Measurements from ENCODE around the gene HELT.
"Not testable (repeated sequence)": the region's sequence is repeated elsewhere in the genome, so short reads cannot be mapped to it uniquely, and the experiment has no call there.

Gene HELT

DNA sequence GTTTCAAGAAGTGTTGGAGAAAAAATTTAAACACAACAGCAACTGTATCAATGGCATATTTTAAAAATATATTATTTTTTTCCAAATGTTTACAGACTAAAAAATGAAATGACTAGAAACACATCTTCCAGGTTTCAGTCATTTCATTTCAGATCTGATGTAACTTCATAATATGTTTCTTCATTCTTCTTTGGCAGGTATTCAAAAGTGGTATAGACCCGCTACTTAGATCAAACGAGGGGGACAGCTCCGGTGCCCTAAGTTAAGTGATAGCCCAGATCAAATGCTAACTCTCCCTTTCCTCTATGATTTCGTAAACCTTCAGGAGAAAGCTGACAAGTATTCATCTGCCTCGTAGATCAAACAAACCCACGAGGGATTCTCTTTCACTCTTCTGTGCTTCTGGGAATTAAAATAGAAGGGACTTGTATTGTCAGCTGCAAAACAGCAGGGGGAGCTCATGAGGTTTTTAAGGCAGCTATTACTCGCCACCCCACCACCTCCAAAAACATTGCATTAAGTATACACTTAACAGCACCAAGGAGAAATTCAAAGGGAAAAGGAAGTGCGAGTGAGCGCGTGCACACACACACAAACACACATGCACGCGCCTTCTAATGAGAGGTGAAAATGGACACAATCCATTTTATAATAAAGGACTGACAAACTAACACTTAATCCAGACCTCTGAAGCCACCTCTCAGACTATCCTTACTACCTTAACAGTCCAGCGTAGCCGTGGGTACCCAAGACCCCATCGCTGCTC lies 21.4 kb downstream of the HELT start:
- peak; percentile 82 for DNase-seq

DNA sequence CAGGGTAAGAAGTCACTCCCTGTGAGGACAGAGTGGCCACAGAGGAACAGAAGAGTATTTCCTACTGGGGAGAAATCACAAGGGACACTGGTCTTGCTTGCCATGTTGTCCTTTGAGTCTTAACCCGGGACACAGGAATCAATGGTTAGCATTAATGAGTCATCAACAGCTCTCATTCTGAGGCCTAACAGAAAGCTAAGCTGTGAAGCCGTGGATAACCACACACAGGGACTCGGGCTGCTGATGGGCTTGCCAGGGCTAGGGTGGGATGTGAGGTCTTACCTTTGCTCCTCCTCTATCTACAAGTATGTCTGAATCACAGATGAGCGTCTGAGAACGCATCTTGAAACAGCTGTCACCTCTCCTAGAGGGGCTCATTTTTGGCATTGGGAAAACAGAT lies 22.2 kb downstream of the HELT start:
- peak; percentile 55 for DNase-seq

DNA sequence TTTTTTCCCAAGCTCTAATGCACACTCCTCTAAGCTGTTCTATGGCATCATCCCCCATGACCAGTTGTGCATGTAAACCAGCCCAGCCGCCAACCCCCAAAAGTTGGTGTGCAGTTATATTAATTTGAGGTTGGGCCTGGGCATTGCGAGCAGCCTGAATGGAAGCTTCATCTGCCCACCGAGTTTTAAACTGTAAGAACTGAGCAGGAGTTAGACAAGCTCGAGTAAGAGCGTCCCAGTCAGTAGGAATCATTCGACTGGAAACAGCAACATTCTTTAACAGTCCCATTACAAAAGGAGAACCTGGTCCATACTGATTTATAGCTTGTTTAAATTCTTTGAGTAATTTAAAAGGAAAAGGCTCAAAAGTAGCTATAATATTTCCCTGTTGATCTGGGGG lies 32.0 kb downstream of the HELT start:
- DNase-seq = not testable (repeated sequence)

DNA sequence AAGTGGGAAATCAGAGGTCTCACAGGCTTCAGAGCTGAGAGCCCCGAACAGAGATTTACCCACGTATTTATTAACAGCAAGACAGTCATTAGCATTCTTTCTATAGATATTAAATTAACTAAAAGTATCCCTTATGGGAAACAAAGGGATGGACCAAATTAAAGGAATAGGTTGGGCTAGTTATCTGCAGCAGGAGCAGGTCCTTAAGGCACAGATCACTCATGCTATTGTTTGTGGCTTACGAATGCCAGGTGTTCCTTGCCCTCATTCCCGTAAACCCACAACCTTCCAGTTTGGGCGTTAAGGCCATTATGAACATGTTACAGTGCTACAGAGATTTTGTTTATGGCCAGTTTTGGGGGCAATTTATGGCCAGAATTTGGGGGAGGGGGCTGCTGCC lies 33.0 kb downstream of the HELT start:
- not testable (repeated sequence) for DNase-seq

DNA sequence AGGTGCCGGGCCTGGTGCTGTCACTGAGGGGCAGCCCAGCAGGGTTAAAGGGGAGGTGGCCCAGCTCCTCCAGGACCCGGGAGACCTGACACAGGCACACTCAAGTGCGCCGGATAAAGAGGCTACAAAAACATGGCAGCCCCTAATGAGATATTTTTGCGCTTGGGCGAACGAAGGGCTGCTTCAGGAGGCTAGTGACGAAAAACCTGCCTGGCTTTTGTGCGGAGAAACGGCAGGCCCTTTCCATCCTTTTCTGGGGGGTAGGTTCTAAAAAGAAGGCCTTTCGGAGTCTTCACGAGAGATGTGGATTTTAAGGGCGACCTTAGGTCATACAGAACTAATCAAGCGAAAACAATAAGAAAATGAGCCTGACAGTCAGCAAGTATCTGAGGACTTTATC lies 35.5 kb downstream of the HELT start:
- no peak for DNase-seq

DNA sequence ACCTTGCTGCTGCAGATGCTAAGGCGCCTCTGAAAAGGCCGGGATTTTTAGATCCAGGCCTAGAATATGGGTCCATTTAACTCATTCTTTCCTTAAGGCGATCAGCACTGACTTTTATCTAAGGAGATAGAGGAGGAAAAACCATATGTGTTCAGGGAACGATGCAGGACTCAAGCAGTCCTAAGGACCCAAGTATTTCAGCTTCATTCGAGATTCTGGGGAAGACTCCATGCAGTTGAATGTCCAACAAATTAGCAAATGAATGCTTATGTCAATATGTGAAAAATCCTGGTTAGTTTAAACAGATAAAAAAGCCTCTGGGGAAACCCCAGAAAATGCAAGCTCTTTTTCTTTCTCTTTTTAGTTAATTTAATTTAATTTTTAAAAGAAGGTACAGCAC lies 36.0 kb downstream of the HELT start:
- DNase-seq = no peak

DNA sequence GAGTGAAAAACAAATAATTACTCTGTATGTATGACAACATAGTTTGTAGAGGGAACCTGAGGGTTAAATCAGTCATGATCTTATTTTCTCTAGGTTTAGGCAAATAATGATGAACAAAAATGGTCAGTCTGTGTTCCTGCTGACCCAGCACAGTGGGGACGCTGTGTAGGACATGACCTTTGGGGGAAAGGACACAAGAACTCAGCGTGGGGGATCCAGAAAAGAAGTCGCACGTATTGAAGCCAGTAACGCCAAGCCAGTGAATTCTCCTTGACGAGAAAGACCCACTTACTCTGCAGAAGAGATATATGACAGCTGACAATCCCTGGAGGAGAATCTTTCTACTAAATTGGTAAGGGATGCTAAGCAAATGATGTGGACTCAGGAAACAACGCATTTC lies 36.6 kb downstream of the HELT start:
- DNase-seq = no peak

DNA sequence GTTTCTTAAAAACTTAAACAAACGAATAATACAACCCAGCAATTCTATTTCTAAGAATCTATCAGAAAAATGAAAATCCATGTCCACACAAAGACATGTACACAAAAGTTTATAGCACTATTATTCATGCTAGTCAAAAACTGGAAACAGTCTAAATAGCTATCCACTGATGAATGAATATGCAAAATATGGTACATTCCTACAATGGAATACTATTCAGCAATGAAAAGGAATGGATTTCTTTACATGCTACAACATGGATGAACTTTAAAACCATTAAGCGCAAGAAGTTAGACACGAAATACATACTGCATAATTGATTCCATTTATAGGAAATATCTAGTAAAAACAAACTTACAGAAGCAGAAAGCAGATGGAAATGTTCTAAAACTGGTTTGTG lies 43.3 kb downstream of the HELT start:
- no peak for DNase-seq

DNA sequence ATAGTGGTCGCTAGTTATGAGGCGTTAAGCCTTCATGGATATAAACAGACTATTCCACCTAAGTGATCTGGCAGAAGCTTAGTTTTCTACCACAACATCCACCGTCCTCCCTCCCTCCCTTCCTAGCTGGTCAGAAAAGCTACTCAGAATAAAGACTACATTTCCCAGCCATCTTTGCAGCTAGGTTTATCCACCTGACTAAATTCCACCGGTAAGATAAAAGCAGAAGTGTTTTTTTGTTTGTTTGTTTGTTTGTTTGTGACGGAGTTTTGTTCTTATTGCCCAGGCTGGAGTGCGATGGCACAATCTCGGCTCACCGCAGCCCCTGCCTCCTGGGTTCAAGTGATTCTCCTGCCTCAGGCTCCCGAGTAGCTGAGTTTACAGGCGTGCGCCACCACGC lies 44.3 kb downstream of the HELT start:
- no peak for DNase-seq

DNA sequence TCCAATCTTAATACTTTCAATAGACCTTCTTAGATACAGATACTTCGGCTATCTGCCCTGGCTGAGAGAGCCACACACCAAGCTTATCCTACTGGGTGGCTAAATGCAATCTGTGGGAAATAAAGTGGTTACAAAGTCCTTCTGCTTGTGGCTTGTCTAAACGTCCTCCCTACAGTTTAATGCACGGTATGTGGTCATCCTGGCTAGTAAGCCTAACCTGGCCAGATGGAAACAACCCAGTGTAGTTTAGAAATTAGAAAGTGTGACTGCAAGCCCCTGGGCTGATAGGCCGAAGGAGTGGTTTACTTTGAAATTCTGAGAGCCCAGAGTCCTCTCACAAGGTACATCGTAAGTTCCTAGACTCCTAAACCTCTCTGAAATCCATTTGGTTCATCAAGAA lies 47.9 kb downstream of the HELT start:
- DNase-seq = no peak

DNA sequence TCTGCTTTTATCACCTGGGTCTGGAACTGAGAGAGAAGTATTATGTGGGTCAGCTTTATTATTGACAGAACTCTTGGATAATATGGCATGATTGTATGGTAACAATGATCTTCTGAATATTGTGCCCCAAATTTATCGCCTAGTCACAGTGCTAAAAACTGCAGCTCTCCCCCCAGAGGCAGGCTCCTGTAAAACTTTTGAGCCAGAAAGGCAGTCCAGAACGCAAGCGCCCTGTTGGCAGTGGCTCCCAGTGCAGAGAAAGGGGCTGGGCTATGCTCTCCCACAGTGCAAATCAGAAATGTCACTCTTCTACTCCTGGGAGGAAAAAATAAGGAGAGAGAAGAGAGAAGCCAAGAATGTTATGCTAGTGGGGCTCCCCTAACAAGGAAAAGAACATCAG lies 50.5 kb downstream of the HELT start:
- DNase-seq = no peak
